Measurements from ENCODE around the gene ATP9A. TPM values are rescaled to one million over a fixed set of nuclear protein-coding genes. Genes with fewer than 3 reads are reported as not detected.

ATP9A gene
- polyA plus RNA-seq, 3 donors = 0.04 TPM; not detected in 2

GRCh38 chr20:51571460-51571794 lies 196.8 kb downstream of the ATP9A start:
- peaks cover 4 to 14% (median 10%) of the 10 kb centered on the region in 7 donors for H3K9me3 Mint-ChIP-seq
- no peak overlapping the region for H2AFZ ChIP-seq (ENCODE audit: insufficient read depth, low read depth, low read length, poor library complexity, severe bottlenecking)
- peaks cover 0 to 11% of the 10 kb centered on the region in 2 donors for H3K9me3 ChIP-seq (replicated peaks in 1 of 2; ENCODE audit: control insufficient read depth in 1 of 2, insufficient read depth in 1 of 2, low read length in 2 of 2)
- H4K20me1 ChIP-seq (ENCODE audit: insufficient read depth, low read length) = no peaks in the 10 kb centered on the region
- no peak overlapping the region for H3K4me3 ChIP-seq (replicated peaks in 1 of 3; ENCODE audit: low read depth in 2 of 3, low read length in 3 of 3)
- WGBS (ENCODE audit: insufficient coverage) = 90% methylated on average over 4 of the region's 4 CpGs
- intact Hi-C loops (cut with micrococcal nuclease) = no loop called here
- peaks cover 0 to 6% (median 3%) of the 10 kb centered on the region in 3 donors for H3K27me3 Mint-ChIP-seq (ENCODE audit: low read depth in 3 of 3)
- no peak overlapping the region for H3K27ac ChIP-seq (ENCODE audit: low read depth in 1 of 2, low read length in 2 of 2)
- H3K36me3 Mint-ChIP-seq = no peaks in the 10 kb centered on the region
- no peaks in the 10 kb centered on the region for H3K27me3 ChIP-seq (ENCODE audit: control insufficient read depth in 2 of 2, insufficient read depth in 2 of 2, low read length in 2 of 2)
- H3K36me3 ChIP-seq (replicated peaks in 1 of 2; ENCODE audit: control insufficient read depth in 1 of 2, insufficient read depth in 2 of 2, low read length in 2 of 2) = no peaks in the 10 kb centered on the region
- H3K4me3 Mint-ChIP-seq = no peak overlapping the region
- TF ChIP-seq CTCF (IDR thresholded peaks at IDR 0.05) = no peak
- no peak overlapping the region for H3K9ac ChIP-seq (ENCODE audit: insufficient read depth, low read length, poor library complexity, severe bottlenecking)
- H3K4me2 ChIP-seq (replicated peaks; ENCODE audit: extremely low read depth, low read length, poor library complexity, severe bottlenecking) = no peak overlapping the region
- no peak overlapping the region for H3K27ac Mint-ChIP-seq
- H3K79me2 ChIP-seq (ENCODE audit: insufficient read depth, low read length) = no peaks in the 10 kb centered on the region
- no peak for DNase-seq
- H3K4me1 ChIP-seq (ENCODE audit: control insufficient read depth in 1 of 2, insufficient read depth in 2 of 2, low read length in 2 of 2) = no peaks in the 10 kb centered on the region
- H3K4me1 Mint-ChIP-seq = no peaks in the 10 kb centered on the region

- peaks cover 4 to 7% (median 6%) of the 10 kb centered on the region in 3 donors for H3K27me3 Mint-ChIP-seq (ENCODE audit: low read depth in 3 of 3)
- no peak overlapping the region for H3K27ac Mint-ChIP-seq
Observed at GRCh38 chr20:51570739-51571459, 197.3 kb downstream of the ATP9A start.

More at GRCh38 chr20:51570739-51571459, 197.3 kb downstream of the ATP9A start:
- Histone ChIP-seq H3K4me2 (replicated peaks; ENCODE audit: extremely low read depth, low read length, poor library complexity, severe bottlenecking) (no peak overlapping the region), H3K9ac (ENCODE audit: insufficient read depth, low read length, poor library complexity, severe bottlenecking) (no peak overlapping the region), H4K20me1 (ENCODE audit: insufficient read depth, low read length) (no peaks in the 10 kb centered on the region), H3K79me2 (ENCODE audit: insufficient read depth, low read length) (no peaks in the 10 kb centered on the region), H3K36me3 (replicated peaks in 1 of 2; ENCODE audit: control insufficient read depth in 1 of 2, insufficient read depth in 2 of 2, low read length in 2 of 2) (no peaks in the 10 kb centered on the region), H3K9me3 (replicated peaks in 1 of 2; ENCODE audit: control insufficient read depth in 1 of 2, insufficient read depth in 1 of 2, low read length in 2 of 2) (peaks cover 0 to 11% of the 10 kb centered on the region in 2 donors), H3K4me1 (ENCODE audit: control insufficient read depth in 1 of 2, insufficient read depth in 2 of 2, low read length in 2 of 2) (no peaks in the 10 kb centered on the region), H3K4me3 (replicated peaks in 1 of 3; ENCODE audit: low read depth in 2 of 3, low read length in 3 of 3) (no peak overlapping the region), H3K27me3 (ENCODE audit: control insufficient read depth in 2 of 2, insufficient read depth in 2 of 2, low read length in 2 of 2) (peaks cover 0 to 4% of the 10 kb centered on the region in 2 donors), H2AFZ (ENCODE audit: insufficient read depth, low read depth, low read length, poor library complexity, severe bottlenecking) (no peak overlapping the region), H3K27ac (ENCODE audit: low read depth in 1 of 2, low read length in 2 of 2) (no peak overlapping the region)
- WGBS (ENCODE audit: insufficient coverage) = 79% methylated on average over 12 of the region's 16 CpGs
- Mint-ChIP-seq H3K4me1 (no peaks in the 10 kb centered on the region), H3K36me3 (no peaks in the 10 kb centered on the region), H3K9me3 (peaks cover 4 to 14% (median 10%) of the 10 kb centered on the region in 7 donors), H3K4me3 (no peak overlapping the region)
- TF ChIP-seq CTCF (IDR thresholded peaks at IDR 0.05) = no peak
- no peak for DNase-seq
- intact Hi-C loops (cut with micrococcal nuclease) = no loop called here
